GM13976 (cell line): ENCODE data around the gene C1GALT1C1.
A peak's percentile ranks its signal among the peaks of the same experiment; 100 is the strongest.
"Not testable (repeated sequence)": the region's sequence is repeated elsewhere in the genome, so short reads cannot be mapped to it uniquely, and the experiment has no call there.

ENCODE experiments used
- DNase-seq: peaks from one replicate; pipeline ENCODE4 v3.0.0; 2012; ENCODE audit warnings: low spot score
- CTCF ChIP-seq: IDR thresholded peaks from 2 replicates; pipeline ENCODE4 v1.5.1; 2012; ENCODE audit warnings: borderline replicate concordance, mild to moderate bottlenecking; ENCODE audit not compliant: insufficient read depth; ENCODE audit errors: extremely low read depth, missing control alignments, control extremely low read depth
- in situ Hi-C: fragments of 300-500 bp; cut with MboI; formaldehyde crosslinking; loops from one replicate; pipeline ENCODE4 v1.12.0; 2022; ENCODE audit warnings: low sequenced_read_pairs, mixed read lengths, inconsistent platforms; ENCODE audit not compliant: unreplicated experiment

The C1GALT1C1 gene

GRCh38 chrX:120629667-120630537, at the start of gene C1GALT1C1:
Gene C1GALT1C1, minus strand, starts transcription at chrX:120630054. Its CDS starts 2,888 bp downstream, at chrX:120627166.
- no peak for TF ChIP-seq CTCF
- DNase-seq, result peak; percentile 85
- in situ Hi-C loops, result no loop called here

GRCh38 chrX:120677004-120677652, 47.3 kb upstream of the C1GALT1C1 start:
- in situ Hi-C loops, result no loop called here
- no peak for TF ChIP-seq CTCF
- DNase-seq, result no peak

GRCh38 chrX:120672841-120673530, 43.1 kb upstream of the C1GALT1C1 start:
- in situ Hi-C loops, result no loop called here
- TF ChIP-seq CTCF, result no peak
- DNase-seq, result no peak

GRCh38 chrX:120672389-120672788, 42.5 kb upstream of the C1GALT1C1 start:
- DNase-seq, result no peak
- in situ Hi-C loops, result no loop called here
- TF ChIP-seq CTCF, result no peak

- no peak for TF ChIP-seq CTCF
- in situ Hi-C loops, result no loop called here
- DNase-seq, result no peak
These were observed 42.1 kb upstream of the C1GALT1C1 start for GRCh38 chrX:120671963-120672362.

- no peak for DNase-seq
- no peak for TF ChIP-seq CTCF
- in situ Hi-C loops, result no loop called here
These were observed 38.5 kb upstream of the C1GALT1C1 start for GRCh38 chrX:120668357-120668756.

- in situ Hi-C loops, DNase-seq: not testable (repeated sequence)
These were observed 34.7 kb upstream of the C1GALT1C1 start for GRCh38 chrX:120664535-120664934.
